Fibroblast of upper back skin (primary cell): ENCODE results near the gene SLC43A3.
A peak's percentile ranks its signal among the peaks of the same experiment; 100 is the strongest.

Source experiments
- DNase-seq: peaks from one replicate; pipeline ENCODE4 v3.0.0-alpha.2; 2013

SLC43A3 gene

GRCh38 chr11:57426439-57426928, 437 bp downstream of the SLC43A3 start:
- no peak for DNase-seq

GRCh38 chr11:57425565-57426438, 1.1 kb downstream of the SLC43A3 start:
- DNase-seq, result peak; percentile 25

GRCh38 chr11:57424792-57425564, 1.9 kb downstream of the SLC43A3 start:
- DNase-seq, result peak; percentile 90

- no peak for DNase-seq
Measured at GRCh38 chr11:57424137-57424791, 2.7 kb downstream of the SLC43A3 start.

GRCh38 chr11:57422669-57423068, 4.3 kb downstream of the SLC43A3 start:
- no peak for DNase-seq

- DNase-seq, result no peak
Measured at GRCh38 chr11:57421805-57422204, 5.1 kb downstream of the SLC43A3 start.

GRCh38 chr11:57421066-57421465, 5.9 kb downstream of the SLC43A3 start:
- no peak for DNase-seq

- no peak for DNase-seq
Measured at GRCh38 chr11:57419146-57419545, 7.8 kb downstream of the SLC43A3 start.

GRCh38 chr11:57418131-57418530, 8.8 kb downstream of the SLC43A3 start:
- DNase-seq, result no peak

GRCh38 chr11:57417056-57417455, 9.9 kb downstream of the SLC43A3 start:
- peak; percentile 37 for DNase-seq

GRCh38 chr11:57416436-57416835, 10.5 kb downstream of the SLC43A3 start:
- no peak for DNase-seq

- DNase-seq, result no peak
Measured at GRCh38 chr11:57414612-57415212, 12.2 kb downstream of the SLC43A3 start.

GRCh38 chr11:57413681-57414080, 13.2 kb downstream of the SLC43A3 start:
- DNase-seq, result no peak

GRCh38 chr11:57410287-57410686, 16.6 kb downstream of the SLC43A3 start:
- peak; percentile 89 for DNase-seq

- no peak for DNase-seq
Measured at GRCh38 chr11:57409321-57410100, 17.4 kb downstream of the SLC43A3 start.

GRCh38 chr11:57408771-57409170, 18.1 kb downstream of the SLC43A3 start:
- no peak for DNase-seq

GRCh38 chr11:57407941-57408475, 18.9 kb downstream of the SLC43A3 start:
- no peak for DNase-seq

- no peak for DNase-seq
Measured at GRCh38 chr11:57407010-57407920, 19.7 kb downstream of the SLC43A3 start.

- DNase-seq, result no peak
Measured at GRCh38 chr11:57406337-57406904, 20.5 kb downstream of the SLC43A3 start.

GRCh38 chr11:57405271-57405860, 21.6 kb downstream of the SLC43A3 start:
- DNase-seq, result no peak
